A673 (cell line): ENCODE data around the gene SEL1L3.

Experiments used
- EZH2 ChIP-seq: fragments of 200-600 bp; sonication (generic); IDR thresholded peaks from 2 replicates; pipeline ENCODE4 v1.6.1; 2017; ENCODE audit warnings: borderline replicate concordance, low read depth, mild to moderate bottlenecking, mixed read lengths, antibody characterized with exemption, low read length; ENCODE audit not compliant: poor library complexity, severe bottlenecking
- TF ChIP-seq, protein P1 (sequence below): fragments of 300-800, 200-600 bp; sonication (generic); conservative IDR thresholded peaks from 2 replicates; pipeline ENCODE4 v1.5.1; 2017; ENCODE audit warnings: low read depth, mild to moderate bottlenecking, antibody characterized with exemption, low read length, moderate library complexity, mixed read lengths

DNA sequence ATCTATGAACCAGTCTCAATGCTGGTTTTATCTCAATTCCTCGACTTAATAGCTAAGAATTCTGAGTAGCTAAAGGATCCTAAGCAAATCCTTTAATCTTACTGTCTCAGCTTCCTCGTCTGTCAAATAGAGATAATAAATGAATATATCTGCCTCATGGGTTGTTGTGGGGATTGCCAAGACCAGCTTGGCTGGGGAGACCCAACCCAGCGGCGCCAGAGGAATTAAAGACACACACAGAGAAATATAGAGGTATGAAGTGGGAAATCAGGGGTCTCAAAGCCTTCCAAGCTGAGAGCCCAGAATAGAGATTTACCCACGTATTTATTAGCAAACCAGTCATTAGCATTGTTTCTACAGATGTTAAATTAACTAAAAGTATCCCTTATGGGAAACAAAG, 165.3 kb downstream of the SEL1L3 start:
- no peak for TF ChIP-seq EZH2
- TF ChIP-seq, protein P1, sequence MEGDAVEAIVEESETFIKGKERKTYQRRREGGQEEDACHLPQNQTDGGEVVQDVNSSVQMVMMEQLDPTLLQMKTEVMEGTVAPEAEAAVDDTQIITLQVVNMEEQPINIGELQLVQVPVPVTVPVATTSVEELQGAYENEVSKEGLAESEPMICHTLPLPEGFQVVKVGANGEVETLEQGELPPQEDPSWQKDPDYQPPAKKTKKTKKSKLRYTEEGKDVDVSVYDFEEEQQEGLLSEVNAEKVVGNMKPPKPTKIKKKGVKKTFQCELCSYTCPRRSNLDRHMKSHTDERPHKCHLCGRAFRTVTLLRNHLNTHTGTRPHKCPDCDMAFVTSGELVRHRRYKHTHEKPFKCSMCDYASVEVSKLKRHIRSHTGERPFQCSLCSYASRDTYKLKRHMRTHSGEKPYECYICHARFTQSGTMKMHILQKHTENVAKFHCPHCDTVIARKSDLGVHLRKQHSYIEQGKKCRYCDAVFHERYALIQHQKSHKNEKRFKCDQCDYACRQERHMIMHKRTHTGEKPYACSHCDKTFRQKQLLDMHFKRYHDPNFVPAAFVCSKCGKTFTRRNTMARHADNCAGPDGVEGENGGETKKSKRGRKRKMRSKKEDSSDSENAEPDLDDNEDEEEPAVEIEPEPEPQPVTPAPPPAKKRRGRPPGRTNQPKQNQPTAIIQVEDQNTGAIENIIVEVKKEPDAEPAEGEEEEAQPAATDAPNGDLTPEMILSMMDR: no peak
